Glutamatergic neuron (in vitro differentiated cells): ENCODE data around the gene THNSL1. TPM values are rescaled to one million over a fixed set of nuclear protein-coding genes. Genes with fewer than 3 reads are reported as not detected.

Experiments
- DNase-seq: peaks from one replicate; pipeline ENCODE4 v3.0.0; 2022
- H3K27ac Mint-ChIP-seq: one replicate; pipeline ENCODE4 v1.8.0; 2020; ENCODE audit warnings: mild to moderate bottlenecking, mixed read lengths, inconsistent platforms; ENCODE audit not compliant: unreplicated experiment
- H3K27me3 Mint-ChIP-seq: one replicate; pipeline ENCODE4 v1.8.0; 2020; ENCODE audit warnings: mild to moderate bottlenecking, moderate library complexity, mixed read lengths, inconsistent platforms; ENCODE audit not compliant: unreplicated experiment
- H3K36me3 Mint-ChIP-seq: one replicate; pipeline ENCODE4 v1.8.0; 2020; ENCODE audit warnings: mild to moderate bottlenecking, mixed read lengths, inconsistent platforms; ENCODE audit not compliant: unreplicated experiment
- H3K4me1 Mint-ChIP-seq: one replicate; pipeline ENCODE4 v1.8.0; 2020; ENCODE audit warnings: mild to moderate bottlenecking, low read depth, mixed read lengths, inconsistent platforms; ENCODE audit not compliant: unreplicated experiment
- H3K4me3 Mint-ChIP-seq: one replicate; pipeline ENCODE4 v1.8.0; 2020; ENCODE audit warnings: mild to moderate bottlenecking, mixed read lengths, inconsistent platforms; ENCODE audit not compliant: unreplicated experiment
- H3K9me3 Mint-ChIP-seq: one replicate; pipeline ENCODE4 v1.8.0; 2020; ENCODE audit warnings: mild to moderate bottlenecking, moderate library complexity, mixed read lengths, inconsistent platforms; ENCODE audit not compliant: unreplicated experiment
- CTCF ChIP-seq: fragments of 200-600 bp; sonication (generic); IDR thresholded peaks from one replicate; pipeline ENCODE4 v1.5.0; 2021; ENCODE audit not compliant: partially characterized antibody, unreplicated experiment
- total RNA-seq: library from RNA; stranded (reverse); fragmentation: NEBNext Ultra II Directional; extraction: Animal tissue kit (Norgen Biotek cat#: 25700); gene quantifications from one replicate; pipeline ENCODE4 v1.2.1, GENCODE V29; 2021; ENCODE audit not compliant: unreplicated experiment

THNSL1 gene
- total RNA-seq, 1 donor from 2014 or later: 2.9 TPM

DNA sequence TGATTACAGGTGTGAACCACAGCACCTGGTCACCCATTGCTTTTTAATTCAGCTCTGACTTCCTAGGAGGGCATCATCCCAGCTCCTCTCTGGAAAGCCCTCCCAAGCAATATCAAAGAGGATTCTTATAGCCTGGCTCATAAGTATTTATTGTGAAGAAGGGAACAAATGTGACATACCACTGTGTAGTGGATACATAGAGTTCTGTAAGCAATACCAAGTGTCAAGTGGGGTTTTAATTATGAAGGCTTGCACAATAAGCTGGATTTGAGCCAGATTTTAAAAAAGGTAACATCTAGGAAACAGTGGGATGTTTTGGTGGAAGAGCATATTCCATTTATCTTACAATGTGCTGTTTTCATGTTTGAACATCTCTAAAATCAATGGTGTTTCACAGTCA is 45.0 kb upstream of the THNSL1 start:
- Mint-ChIP-seq H3K27ac (no peak overlapping the region), H3K4me1 (no peaks in the 10 kb centered on the region), H3K36me3 (no peaks in the 10 kb centered on the region)

GRCh38 chr10:24973163-24973562 is 43.2 kb upstream of the THNSL1 start:
- TF ChIP-seq CTCF: no peak
- Mint-ChIP-seq H3K4me3 (no peak overlapping the region), H3K36me3 (no peaks in the 10 kb centered on the region), H3K4me1 (no peaks in the 10 kb centered on the region), H3K27ac (no peak overlapping the region), H3K27me3 (no peaks in the 10 kb centered on the region), H3K9me3 (no peaks in the 10 kb centered on the region)
- no peak for DNase-seq

More for the DNA sequence above, 45.0 kb upstream of the THNSL1 start:
- no peak for TF ChIP-seq CTCF
- Mint-ChIP-seq H3K9me3 (no peaks in the 10 kb centered on the region), H3K27me3 (no peaks in the 10 kb centered on the region), H3K4me3 (no peak overlapping the region)
- no peak for DNase-seq

DNA sequence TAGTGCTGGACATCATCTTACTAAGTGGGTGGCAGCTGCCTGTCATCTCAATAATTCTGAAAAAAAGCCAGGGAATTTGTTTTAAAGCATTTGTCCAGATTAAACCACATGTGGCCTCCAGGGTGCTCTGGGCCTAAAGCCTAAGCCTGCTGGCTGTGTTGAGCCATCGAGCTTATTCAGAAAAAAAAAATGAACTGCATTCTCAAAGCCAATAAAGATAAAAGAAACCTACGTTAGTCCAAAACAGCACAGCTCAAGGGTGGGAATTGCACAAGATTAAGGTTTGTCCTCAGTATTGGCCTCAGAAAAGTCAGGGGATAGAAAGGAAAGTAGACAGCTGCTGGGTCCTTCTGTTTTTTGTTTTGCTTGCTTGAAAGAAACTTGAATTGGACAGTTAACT is 41.4 kb upstream of the THNSL1 start:
- no peak for DNase-seq
- no peak for TF ChIP-seq CTCF
- H3K4me1 Mint-ChIP-seq: no peaks in the 10 kb centered on the region
- no peaks in the 10 kb centered on the region for H3K36me3 Mint-ChIP-seq
- H3K9me3 Mint-ChIP-seq: no peaks in the 10 kb centered on the region
- no peak overlapping the region for H3K27ac Mint-ChIP-seq
- no peaks in the 10 kb centered on the region for H3K27me3 Mint-ChIP-seq
- H3K4me3 Mint-ChIP-seq: no peak overlapping the region

DNA sequence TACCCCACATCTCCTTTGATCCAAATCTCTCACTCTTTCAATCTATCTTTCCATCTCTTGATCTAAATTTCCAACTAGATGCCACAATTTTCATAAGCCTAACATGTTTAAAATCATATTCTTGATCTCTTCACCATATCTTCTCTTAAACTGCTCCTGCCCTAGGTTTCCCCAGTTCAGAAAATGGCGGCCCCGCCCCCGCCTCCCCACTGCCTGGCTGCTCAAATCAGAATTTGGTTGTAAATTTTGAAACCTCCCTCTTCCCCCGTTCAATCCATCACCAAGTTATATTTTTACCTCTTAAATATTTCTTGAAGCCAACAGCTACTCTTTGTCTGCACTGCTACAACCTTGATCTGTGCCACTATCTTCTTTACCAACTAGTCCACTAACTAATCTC is 36.7 kb upstream of the THNSL1 start:
- Mint-ChIP-seq H3K27me3 (no peaks in the 10 kb centered on the region), H3K4me3 (no peak overlapping the region), H3K27ac (no peak overlapping the region), H3K9me3 (no peaks in the 10 kb centered on the region), H3K36me3 (no peaks in the 10 kb centered on the region), H3K4me1 (no peaks in the 10 kb centered on the region)
- DNase-seq: no peak
- TF ChIP-seq CTCF: no peak

- Mint-ChIP-seq H3K27ac (no peak overlapping the region), H3K4me3 (no peak overlapping the region), H3K27me3 (no peaks in the 10 kb centered on the region), H3K4me1 (no peaks in the 10 kb centered on the region), H3K36me3 (no peaks in the 10 kb centered on the region), H3K9me3 (no peaks in the 10 kb centered on the region)
- TF ChIP-seq CTCF: no peak
- DNase-seq: no peak
Observed at GRCh38 chr10:24981161-24981710, 35.2 kb upstream of the THNSL1 start.
